H1 (cell line): Measurements from ENCODE around the gene GOLGA2. TPM values are rescaled to one million over a fixed set of nuclear protein-coding genes. Genes with fewer than 3 reads are reported as not detected.

ENCODE experiments used
- CTCF ChIA-PET: fragments of 300-600 bp; sonication (Branson Sonifier 250); formaldehyde crosslinking; loops from one replicate; lab custom pipeline; 2021; ENCODE audit not compliant: partially characterized antibody; lab: Charles Lee
- POLR2A ChIA-PET: fragments of 300-600 bp; sonication (Branson Sonifier 250); formaldehyde crosslinking; loops from one replicate; lab custom pipeline; 2021; ENCODE audit warnings: inconsistent platforms; ENCODE audit not compliant: partially characterized antibody; lab: Charles Lee
- DNase-seq, 2 experiments: peaks; one replicate each; pipeline versions ENCODE4 v3.0.0 to v3.0.0-alpha.2; 2010 to 2022; ENCODE audit warnings: low spot score in 2 of 2, low read depth in 1 of 2, mixed read lengths in 1 of 2
- FAIRE-seq: peaks from 2 replicates; lab custom pipeline; 2011; peaks lifted over from hg19 to GRCh38; lab: Jason Lieb, UNC
- H2AFZ ChIP-seq: 2 replicates; pipeline ENCODE4 v1.8.1; 2012; ENCODE audit warnings: low read length, inconsistent platforms
- H2AK5ac ChIP-seq: 2 replicates; pipeline ENCODE4 v1.6.1; 2013; ENCODE audit warnings: low read depth, low read length
- H2BK120ac ChIP-seq: replicated peaks from 2 replicates; pipeline ENCODE3; 2013; ENCODE audit warnings: low read depth, low read length, inconsistent platforms
- H2BK12ac ChIP-seq: 2 replicates; pipeline ENCODE4 v1.6.1; 2013; ENCODE audit warnings: low read depth, low read length
- H2BK15ac ChIP-seq: 2 replicates; pipeline ENCODE4 v1.6.1; 2013; ENCODE audit warnings: low read length
- H2BK20ac ChIP-seq: 2 replicates; pipeline ENCODE4 v1.6.1; 2013; ENCODE audit warnings: low read length
- H2BK5ac ChIP-seq: 2 replicates; pipeline ENCODE4 v1.6.1; 2013; ENCODE audit warnings: low read depth, low read length
- H3K14ac ChIP-seq: 2 replicates; pipeline ENCODE4 v1.6.1; 2013; ENCODE audit warnings: inconsistent platforms; ENCODE audit not compliant: insufficient read length
- H3K18ac ChIP-seq: 2 replicates; pipeline ENCODE4 v1.6.1; 2013; ENCODE audit warnings: low read length; ENCODE audit errors: extremely low read depth
- H3K23ac ChIP-seq: 2 replicates; pipeline ENCODE4 v1.6.1; 2013; ENCODE audit warnings: inconsistent platforms; ENCODE audit not compliant: insufficient read length
- H3K23me2 ChIP-seq: 2 replicates; pipeline ENCODE4 v1.6.1; 2013; ENCODE audit warnings: low read depth, low read length
- H3K27ac ChIP-seq: 2 replicates; pipeline ENCODE4 v1.6.1; 2011; ENCODE audit warnings: low read depth, low read length, inconsistent platforms
- H3K27me3 ChIP-seq, 4 experiments: replicated peaks in 1 of 4; 1 replicate in 1 of 4; 2 replicates in 3 of 4; pipeline versions ENCODE4 v1.6.1 to v1.8.1; 2011 to 2013; ENCODE audit warnings: low read length in 3 of 4, mild to moderate bottlenecking in 3 of 4, inconsistent platforms in 2 of 4, mixed read lengths in 2 of 4, moderate library complexity in 1 of 4; ENCODE audit not compliant: control insufficient read depth in 3 of 4, insufficient read depth in 3 of 4; ENCODE audit errors: extremely low read depth in 1 of 4
- H3K36me3 ChIP-seq, 4 experiments: 2 replicates each; pipeline versions ENCODE4 v1.6.1 to v1.8.1; 2011 to 2013; ENCODE audit warnings: mild to moderate bottlenecking in 4 of 4, low read length in 3 of 4, moderate library complexity in 2 of 4, control low read depth in 1 of 4, inconsistent platforms in 1 of 4; ENCODE audit not compliant: insufficient read depth in 4 of 4, control insufficient read depth in 2 of 4
- H3K4ac ChIP-seq: replicated peaks from 2 replicates; pipeline ENCODE3; 2013; ENCODE audit warnings: low read length, low read depth, mixed read lengths, inconsistent platforms; ENCODE audit not compliant: insufficient read length
- H3K4me1 ChIP-seq, 4 experiments: replicated peaks in 1 of 4; 1 replicate in 1 of 4; 2 replicates in 3 of 4; pipeline versions ENCODE4 v1.6.1 to v1.8.1; 2011 to 2013; ENCODE audit warnings: low read length in 3 of 4, inconsistent platforms in 2 of 4, mixed read lengths in 1 of 4; ENCODE audit not compliant: insufficient read depth in 4 of 4, control insufficient read depth in 3 of 4
- H3K4me2 ChIP-seq, 2 experiments: 2 replicates each; pipeline versions ENCODE4 v1.6.1 to v1.8.1; 2011 to 2013; ENCODE audit warnings: low read depth in 2 of 2, low read length in 2 of 2, control low read depth in 1 of 2, inconsistent platforms in 1 of 2, mild to moderate bottlenecking in 1 of 2; ENCODE audit not compliant: insufficient read depth in 1 of 2
- H3K4me3 ChIP-seq, 4 experiments: fragments of 200-600, 300-600 bp in 1 of 4; sonication (generic), shearing (Covaris generic), sonication (Bioruptor Twin) in 1 of 4; 2 replicates each; pipeline versions ENCODE4 v1.5.1 to v1.8.1; 2011 to 2016; ENCODE audit warnings: low read length in 4 of 4, low read depth in 3 of 4, control low read depth in 2 of 4, inconsistent platforms in 2 of 4, mild to moderate bottlenecking in 2 of 4, mixed read lengths in 1 of 4, moderate library complexity in 1 of 4; ENCODE audit not compliant: insufficient read depth in 2 of 4; ENCODE audit errors: extremely low read depth in 1 of 4
- H3K56ac ChIP-seq: replicated peaks from 2 replicates; pipeline ENCODE3; 2013; ENCODE audit warnings: low read depth, mild to moderate bottlenecking, mixed read lengths, low read length, inconsistent platforms; ENCODE audit not compliant: insufficient read length
- H3K79me1 ChIP-seq: 2 replicates; pipeline ENCODE4 v1.6.1; 2013; ENCODE audit warnings: low read depth, low read length, control low read depth
- H3K79me2 ChIP-seq, 2 experiments: 2 replicates each; pipeline versions ENCODE4 v1.6.1 to v1.8.1; 2012 to 2013; ENCODE audit warnings: low read length in 2 of 2, mild to moderate bottlenecking in 2 of 2, inconsistent platforms in 1 of 2; ENCODE audit not compliant: insufficient read depth in 2 of 2, control insufficient read depth in 1 of 2
- H3K9ac ChIP-seq, 4 experiments: replicated peaks in 1 of 4; 1 replicate in 1 of 4; 2 replicates in 3 of 4; pipeline versions ENCODE4 v1.6.1 to v1.8.1; 2011 to 2013; ENCODE audit warnings: low read depth in 3 of 4, low read length in 3 of 4, control low read depth in 2 of 4, mild to moderate bottlenecking in 2 of 4, moderate library complexity in 2 of 4, inconsistent platforms in 1 of 4; ENCODE audit errors: extremely low read depth in 1 of 4
- H3K9me3 ChIP-seq, 2 experiments: 2 replicates each; pipeline versions ENCODE4 v1.6.1 to v1.8.1; 2012 to 2013; ENCODE audit warnings: mild to moderate bottlenecking in 2 of 2, moderate library complexity in 2 of 2, control low read depth in 1 of 2, inconsistent platforms in 1 of 2, low read depth in 1 of 2, low read length in 1 of 2, mixed read lengths in 1 of 2; ENCODE audit not compliant: insufficient read depth in 2 of 2
- H4K20me1 ChIP-seq, 2 experiments: replicated peaks in 1 of 2; 2 replicates each; pipeline versions ENCODE3 to v1.8.1; 2011 to 2013; ENCODE audit warnings: inconsistent platforms in 2 of 2, low read length in 2 of 2, mild to moderate bottlenecking in 1 of 2; ENCODE audit not compliant: insufficient read depth in 2 of 2, control insufficient read depth in 1 of 2
- H4K5ac ChIP-seq: 2 replicates; pipeline ENCODE4 v1.6.1; 2013; ENCODE audit warnings: low read length, low read depth, mixed read lengths, inconsistent platforms; ENCODE audit not compliant: insufficient read length
- H4K8ac ChIP-seq: 2 replicates; pipeline ENCODE4 v1.8.0; 2013; ENCODE audit warnings: mild to moderate bottlenecking, moderate library complexity, low read length, inconsistent platforms; ENCODE audit not compliant: insufficient read depth; ENCODE audit errors: extremely low read depth
- H4K91ac ChIP-seq: replicated peaks from 2 replicates; pipeline ENCODE3; 2013; ENCODE audit warnings: low read length, mixed read lengths, inconsistent platforms; ENCODE audit not compliant: insufficient read length
- BCL11A ChIP-seq, 2 experiments: IDR thresholded peaks; one replicate each; pipeline ENCODE4 v1.6.1; 2011; ENCODE audit warnings: low read depth in 2 of 2, low read length in 2 of 2, mild to moderate bottlenecking in 2 of 2
- KDM1A ChIP-seq: fragments of 200-600, 300-600 bp; sonication (generic); IDR thresholded peaks from 2 replicates; pipeline ENCODE4 v1.7.1; 2016; ENCODE audit warnings: mild to moderate bottlenecking, low read length, borderline replicate concordance
- whole genome bisulfite sequencing, 2 experiments: shearing (Covaris generic) in 1 of 2; methylation state at CpG; one replicate each; pipeline versions ENCODE4 v1.1.6 to v1.1.7; 2013 to 2015; ENCODE audit warnings: low lambda C conversion rate in 2 of 2, mixed read lengths in 2 of 2, inconsistent platforms in 1 of 2, low coverage in 1 of 2, missing lambda C conversion rate in 1 of 2; ENCODE audit not compliant: insufficient replicate concordance in 2 of 2, insufficient coverage in 1 of 2, insufficient read length in 1 of 2; ENCODE audit errors: extremely low coverage in 1 of 2, missing lambda C conversion rate in 1 of 2; 5-methylcytosine and 5-hydroxymethylcytosine counted together
- polyA plus RNA-seq, 7 experiments: library from polyadenylated mRNA; depleted of rRNA in 3 of 7; stranded (reverse) in 5 of 7; unstranded in 2 of 7; fragments of >200 nt in 5 of 7; fragments of 200-250 nt in 2 of 7; gene quantifications; 1 replicate in 5 of 7; 2 replicates in 1 of 7; 4 replicates in 1 of 7; pipeline versions ENCODE4 v1.2.1 to v1.2.3, GENCODE V29; 2011 to 2013; ENCODE audit warnings: missing spikeins in 2 of 7, mixed read lengths in 2 of 7
- total RNA-seq: library from RNA; stranded (reverse); fragmentation: NEBNext Ultra II Directional; extraction: Animal tissue kit (Norgen Biotek cat#: 25700); gene quantifications from 2 replicates; pipeline ENCODE4 v1.2.1, GENCODE V29; 2021

The GOLGA2 gene
- total and polyA plus RNA-seq, 2 of the 8 experiments (the other 6 are each of a cell fraction or from before 2014, with no cell fraction given): 13.1 to 43.6 TPM

GRCh38 chr9:128213746-128214497 is 61.9 kb downstream of the GOLGA2 start:
- Histone ChIP-seq H3K4me1 (peaks cover 0 to 12% (median 5%) of the 10 kb centered on the region in 4 experiments; a peak in 5 of 7 replicates), H2BK5ac (no peak overlapping the region), H2BK120ac (no peak overlapping the region), H4K8ac (no peak overlapping the region)
- CTCF ChIA-PET: interaction anchor here (1.0 to 1.8 kb wide), 3 partner anchors 11 to 43 kb away, joined by 4 to 6 read pairs (median 4); no protein-coding TSS in a partner anchor
- 93% methylated on average over 12 of the region's 12 CpGs; no CpG with 5 or more reads in 1 of the 2 experiments for WGBS, 2 experiments
- TF ChIP-seq KDM1A (peak; percentile 64; the same call in 1 of the 2 replicates), BCL11A (IDR thresholded peaks at IDR 0.05; ENCODE audit: low read depth in 2 of 2, low read length in 2 of 2) (no peak)
- TF ChIP-seq, all 59 proteins: peak for 1
- H2BK20ac ChIP-seq: no peak overlapping the region
- no peak overlapping the region for H2BK12ac ChIP-seq
- no peak overlapping the region for H3K27ac ChIP-seq
- H3K4ac ChIP-seq: no peak overlapping the region
- no peaks in the 10 kb centered on the region for H3K9me3 ChIP-seq
- no peak overlapping the region; a peak in 1 of 7 replicates for H3K9ac ChIP-seq
- H4K91ac ChIP-seq: no peak overlapping the region
- H3K14ac ChIP-seq: no peak overlapping the region
- H2AFZ ChIP-seq: no peak overlapping the region
- H3K79me2 ChIP-seq: no peaks in the 10 kb centered on the region; a peak in 1 of 4 replicates
- no peak overlapping the region for H3K23ac ChIP-seq
- H2AK5ac ChIP-seq: no peak overlapping the region
- no peaks in the 10 kb centered on the region for H3K27me3 ChIP-seq
- no peaks in the 10 kb centered on the region for H3K36me3 ChIP-seq
- no peak overlapping the region for H3K56ac ChIP-seq
- peaks cover 1 to 8% of the 10 kb centered on the region in 2 experiments for H4K20me1 ChIP-seq
- no peak overlapping the region for H3K4me3 ChIP-seq
- H2BK15ac ChIP-seq: no peak overlapping the region
- H3K23me2 ChIP-seq: 0 out of 2 replicates have a peak, but pooled peaks cover 2% of the 10 kb centered on the region
- POLR2A ChIA-PET: interaction anchor here (1.3 to 2.7 kb wide), 5 partner anchors 10 to 339 kb away, joined by 3 to 7 read pairs (median 4); partner anchors contain the start of genes DNM1 and SPTAN1
- FAIRE-seq: no peak
- H3K18ac ChIP-seq: no peak overlapping the region
- no peaks in the 10 kb centered on the region; the same call in none of the 2 replicates for H3K79me1 ChIP-seq
- H4K5ac ChIP-seq: no peak overlapping the region
- H3K4me2 ChIP-seq: no peak overlapping the region
- DNase-seq: no peak
